Sigmoid colon (tissue), 4 donors: ENCODE data around the gene IL3.

ENCODE experiments used
- CTCF ChIP-seq, 4 experiments: fragments of 450-650 bp in 3 of 4; fragments of 200-600 bp in 1 of 4; IDR thresholded peaks; one replicate each; pipeline ENCODE4 v1.5.1; 2016 to 2019; ENCODE audit warnings: antibody characterized with exemption in 4 of 4, mild to moderate bottlenecking in 3 of 4, moderate library complexity in 2 of 4
- EP300 ChIP-seq, 4 donors: sonication (generic); formaldehyde crosslinking; IDR thresholded peaks; one replicate each; pipeline ENCODE4 v1.6.1; 2017; ENCODE audit warnings: antibody characterized with exemption in 4 of 4
- POLR2A ChIP-seq, 2 donors: fragments of 450-650 bp; IDR thresholded peaks; one replicate each; pipeline ENCODE4 v1.6.1; 2016; ENCODE audit warnings: antibody characterized with exemption in 2 of 2, mild to moderate bottlenecking in 2 of 2, moderate library complexity in 2 of 2
- POLR2AphosphoS5 ChIP-seq, 4 donors: sonication (generic); formaldehyde crosslinking; IDR thresholded peaks; one replicate each; pipeline ENCODE4 v1.6.1; 2017; ENCODE audit warnings: antibody characterized with exemption in 4 of 4

DNA sequence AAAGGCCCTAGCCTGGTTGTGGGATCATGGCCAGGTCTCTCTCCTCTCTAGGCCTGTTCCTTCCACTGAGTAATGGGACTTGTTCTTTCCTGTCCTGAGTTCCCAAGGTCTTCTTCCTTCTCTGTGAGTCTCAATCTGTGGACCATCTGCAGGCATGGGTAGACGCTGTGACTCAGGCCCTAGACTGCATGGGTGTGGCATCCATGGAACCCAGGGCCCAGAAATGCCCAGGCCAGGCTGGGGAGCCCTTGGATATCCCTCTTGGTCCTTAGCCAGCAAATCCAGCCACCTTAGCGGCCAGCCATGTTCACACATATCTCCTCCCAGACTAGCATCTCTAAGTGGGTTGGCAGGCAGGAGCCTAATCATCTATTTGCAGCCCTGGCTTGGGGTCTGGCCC lies 46.7 kb upstream of the IL3 start:
- TF ChIP-seq POLR2A (IDR thresholded peaks at IDR 0.05) (no peak), CTCF (IDR thresholded peaks at IDR 0.05) (no peak), POLR2AphosphoS5 (IDR thresholded peaks at IDR 0.05) (no peak), EP300 (IDR thresholded peaks at IDR 0.05) (no peak)
